Central memory CD8-positive, alpha-beta T cell (primary cell): ENCODE results near the gene BABAM2.

ENCODE experiments used
- ATAC-seq: fragments of 150-1000 bp; cut with Tn5 transposase; replicated peaks from 2 replicates; pipeline ENCODE4 v1.10.0; 2022; ENCODE audit warnings: mild to moderate bottlenecking, moderate FRiP score, moderate number of reproducible peaks; ENCODE audit not compliant: poor library complexity, severe bottlenecking; ENCODE audit errors: extremely low read depth
- DNase-seq, 2 donors: peaks; one replicate each; pipeline ENCODE4 v3.0.0; 2021; ENCODE audit warnings: low spot score in 2 of 2
- H3K27ac Mint-ChIP-seq: one replicate; pipeline ENCODE4 v1.8.0; 2022; ENCODE audit warnings: low read depth, mild to moderate bottlenecking, moderate library complexity, mixed read lengths
- H3K27me3 Mint-ChIP-seq: one replicate; pipeline ENCODE4 v1.8.0; 2022; ENCODE audit warnings: mixed read lengths
- H3K36me3 Mint-ChIP-seq: one replicate; pipeline ENCODE4 v1.8.0; 2022; ENCODE audit warnings: mild to moderate bottlenecking, moderate library complexity, mixed read lengths; ENCODE audit not compliant: insufficient read depth
- H3K4me1 Mint-ChIP-seq: one replicate; pipeline ENCODE4 v1.8.0; 2022; ENCODE audit warnings: mixed read lengths
- H3K4me3 Mint-ChIP-seq: one replicate; pipeline ENCODE4 v1.8.0; 2022; ENCODE audit warnings: mild to moderate bottlenecking, moderate library complexity, mixed read lengths
- H3K9me3 Mint-ChIP-seq: one replicate; pipeline ENCODE4 v1.8.0; 2022; ENCODE audit warnings: mixed read lengths

The BABAM2 gene

DNA sequence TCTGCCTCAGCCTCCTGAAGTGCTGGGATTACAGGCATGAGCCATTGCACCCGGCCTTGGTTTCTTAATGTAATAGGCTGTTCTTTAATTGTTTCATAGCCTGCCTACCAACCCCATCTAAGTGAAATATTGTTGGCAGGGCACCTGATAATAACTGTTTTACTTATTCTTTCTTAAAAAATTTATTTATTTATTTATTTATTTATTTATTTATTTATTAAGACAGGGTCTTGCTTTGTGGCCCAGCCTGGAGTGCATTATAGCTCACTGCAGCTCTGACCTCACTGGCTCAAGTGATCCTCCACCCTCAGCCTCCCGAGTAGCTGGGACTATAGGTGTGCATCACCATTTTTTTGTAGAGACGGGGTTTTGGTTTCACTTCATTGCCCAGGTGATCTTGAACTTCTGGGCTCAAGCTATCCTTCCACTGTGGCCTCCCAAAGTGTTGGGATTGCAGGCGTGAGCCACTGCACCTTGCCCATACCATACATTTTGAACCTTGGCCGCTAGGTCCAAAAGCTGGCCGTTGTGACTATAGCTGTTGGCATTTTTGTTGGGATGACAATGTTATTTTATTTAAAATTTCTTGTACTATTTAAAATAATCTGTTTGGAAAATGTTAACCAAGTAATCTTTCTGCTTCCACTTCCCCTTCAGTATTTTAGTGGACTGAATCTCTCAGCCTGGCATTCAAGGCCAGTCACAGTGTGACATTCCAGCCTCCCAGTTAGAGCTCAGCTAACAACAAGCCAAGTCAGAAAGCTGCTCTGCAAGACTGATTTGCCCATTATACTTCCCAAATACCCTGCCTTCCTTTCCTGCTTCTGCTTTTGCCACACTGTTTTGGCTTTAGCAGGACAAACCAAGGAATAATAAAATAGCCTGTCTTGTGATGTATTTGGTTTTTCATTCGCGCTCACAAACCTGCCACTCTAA lies 52.4 kb downstream of the BABAM2 start:
- Mint-ChIP-seq H3K9me3 (no peaks in the 10 kb centered on the region), H3K27me3 (no peaks in the 10 kb centered on the region), H3K36me3 (peaks cover 2% of the 10 kb centered on the region), H3K4me1 (peaks cover 6% of the 10 kb centered on the region), H3K27ac (no peak overlapping the region), H3K4me3 (no peak overlapping the region)
- DNase-seq (no peak), ATAC-seq (no peak)

DNA sequence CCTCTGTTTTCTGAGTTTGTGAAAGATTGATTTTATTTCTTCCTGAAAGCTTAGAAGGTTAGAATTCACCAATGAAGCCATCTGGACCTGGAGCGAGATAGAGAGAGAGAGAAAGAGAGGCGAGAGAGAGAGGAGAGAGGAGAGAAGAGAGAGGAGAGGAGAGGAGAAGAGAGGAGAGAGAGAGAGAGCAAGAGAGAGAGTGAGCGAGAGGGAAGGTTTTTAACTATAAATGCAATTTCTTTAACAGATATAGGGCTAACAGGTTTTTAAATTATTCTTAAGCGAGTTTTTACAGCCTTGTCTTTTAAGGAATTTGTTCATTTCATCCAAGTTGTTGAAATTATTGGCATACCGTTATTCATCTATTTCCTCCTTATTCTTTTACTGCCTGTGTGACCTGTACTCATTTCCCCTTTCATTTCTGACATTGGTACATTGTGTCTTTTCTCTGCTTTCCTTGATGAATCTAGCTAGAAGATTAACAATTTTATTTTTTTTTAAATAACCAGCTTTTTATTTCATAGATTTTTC lies 56.1 kb downstream of the BABAM2 start:
- peaks cover 21% of the 10 kb centered on the region for H3K4me1 Mint-ChIP-seq
- H3K27ac Mint-ChIP-seq, result peak overlapping the region; percentile 84
- no peaks in the 10 kb centered on the region for H3K9me3 Mint-ChIP-seq
- no peak overlapping the region for H3K4me3 Mint-ChIP-seq
- H3K27me3 Mint-ChIP-seq, result no peaks in the 10 kb centered on the region
- peaks cover 4% of the 10 kb centered on the region for H3K36me3 Mint-ChIP-seq
- DNase-seq (no peak), ATAC-seq (no peak)

DNA sequence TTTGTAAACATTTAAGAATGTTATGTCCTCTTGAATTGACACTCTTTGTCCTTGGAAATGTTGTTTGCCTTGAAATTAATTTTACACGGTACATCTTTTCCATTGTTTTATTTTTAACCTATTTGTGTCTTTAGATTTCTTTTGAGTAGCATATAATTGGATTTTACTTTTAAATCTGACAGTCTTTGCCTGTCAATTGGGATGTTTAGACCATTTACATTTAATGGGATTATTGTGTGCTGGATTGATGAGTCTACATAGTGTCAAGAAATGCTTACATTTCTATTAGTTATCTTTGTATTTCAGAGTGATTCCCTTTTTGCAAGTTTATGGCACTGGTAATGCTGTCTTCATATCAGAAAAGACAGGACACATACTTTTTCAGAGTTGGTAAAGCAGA lies 61.5 kb downstream of the BABAM2 start:
- DNase-seq (no peak), ATAC-seq (no peak)
- Mint-ChIP-seq H3K27ac (no peak overlapping the region), H3K4me3 (no peak overlapping the region), H3K9me3 (no peaks in the 10 kb centered on the region), H3K27me3 (no peaks in the 10 kb centered on the region), H3K36me3 (peaks cover 1% of the 10 kb centered on the region), H3K4me1 (peaks cover 56% of the 10 kb centered on the region)

DNA sequence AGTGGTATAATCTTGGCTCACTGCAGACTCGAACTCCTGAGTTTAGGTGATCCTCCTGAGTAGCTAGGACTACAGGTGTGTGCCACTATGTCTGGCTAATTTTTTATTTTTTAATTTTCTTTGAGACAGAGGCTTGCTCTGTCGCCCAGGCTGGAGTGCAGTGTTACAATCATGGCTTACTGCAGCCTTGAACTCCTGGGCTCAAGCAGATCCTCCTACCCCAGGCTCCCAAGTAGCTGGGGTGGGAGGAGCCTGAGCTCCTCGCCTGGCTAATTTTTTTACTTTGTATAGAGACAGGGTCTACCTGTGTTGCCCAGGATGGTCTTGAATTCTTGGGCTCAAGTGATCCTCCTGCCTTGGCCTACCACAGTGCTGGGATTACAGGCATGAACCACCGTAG lies 62.5 kb downstream of the BABAM2 start:
- peaks cover 1% of the 10 kb centered on the region for H3K36me3 Mint-ChIP-seq
- ATAC-seq (no peak), DNase-seq (no peak)
- H3K4me1 Mint-ChIP-seq, result peaks cover 64% of the 10 kb centered on the region
- no peaks in the 10 kb centered on the region for H3K27me3 Mint-ChIP-seq
- H3K9me3 Mint-ChIP-seq, result no peaks in the 10 kb centered on the region
- H3K27ac Mint-ChIP-seq, result no peak overlapping the region
- no peak overlapping the region for H3K4me3 Mint-ChIP-seq

DNA sequence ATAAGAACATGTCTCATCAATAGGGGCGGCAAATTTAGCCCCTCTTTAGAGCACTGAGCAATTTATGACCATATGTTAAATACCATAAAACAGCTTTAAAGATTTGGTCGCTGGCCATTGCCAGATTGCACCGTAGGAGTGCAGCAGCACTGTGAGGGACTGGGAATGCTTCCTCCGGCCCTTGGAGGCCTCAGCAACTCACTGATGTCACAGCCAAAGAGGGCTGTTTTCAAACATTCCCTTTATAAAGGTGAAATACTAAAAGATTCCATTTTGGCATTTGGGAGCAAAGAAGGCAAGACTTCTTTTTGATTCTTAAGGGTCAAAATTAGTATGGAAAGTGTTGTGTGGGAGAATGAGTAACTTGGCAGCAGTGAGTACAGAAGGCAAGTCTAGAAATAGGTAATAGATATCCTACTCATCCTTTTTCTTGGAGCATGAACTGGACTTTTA lies 63.7 kb downstream of the BABAM2 start:
- DNase-seq, result no peak
- peak overlapping the region; percentile 49 for H3K27ac Mint-ChIP-seq

DNA sequence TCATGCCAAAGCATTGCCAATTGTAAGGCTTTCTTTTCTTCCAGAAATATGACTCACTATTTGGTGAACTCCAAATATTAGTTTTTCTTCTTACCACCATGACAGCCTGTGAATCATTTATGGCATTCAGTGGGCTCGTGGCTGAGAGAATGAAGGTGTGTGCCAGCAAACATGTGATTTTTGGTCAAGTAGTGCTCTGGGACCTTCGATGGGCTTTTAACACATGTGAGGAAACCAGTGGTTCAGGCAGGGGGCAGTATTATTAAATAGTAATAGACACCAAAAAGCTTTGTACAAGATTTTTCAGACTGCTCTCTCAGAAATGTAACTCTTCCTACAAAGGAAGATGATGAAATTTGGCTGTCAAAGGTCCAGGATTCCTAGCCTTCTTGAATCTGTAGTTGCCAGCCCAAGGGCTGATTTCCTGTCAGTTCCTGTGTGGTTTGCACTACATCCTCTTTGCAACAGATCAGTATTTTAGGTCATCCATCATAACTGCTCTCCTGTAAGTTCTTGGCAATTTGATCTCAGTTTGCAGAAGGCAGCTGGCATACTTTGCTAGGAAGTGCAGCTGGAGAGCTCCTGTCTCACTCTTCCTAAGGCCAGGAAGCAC lies 64.3 kb downstream of the BABAM2 start:
- Mint-ChIP-seq H3K27ac (peak overlapping the region; percentile 49), H3K27me3 (no peaks in the 10 kb centered on the region), H3K36me3 (no peaks in the 10 kb centered on the region), H3K4me1 (peaks cover 75% of the 10 kb centered on the region), H3K4me3 (peak overlapping the region; percentile 29), H3K9me3 (no peaks in the 10 kb centered on the region)
- ATAC-seq (peak; percentile 71), DNase-seq (no peak)

More for the DNA sequence above, 63.7 kb downstream of the BABAM2 start:
- Mint-ChIP-seq H3K27me3 (no peaks in the 10 kb centered on the region), H3K4me3 (no peak overlapping the region), H3K9me3 (no peaks in the 10 kb centered on the region), H3K4me1 (peaks cover 69% of the 10 kb centered on the region), H3K36me3 (peaks cover 1% of the 10 kb centered on the region)
- ATAC-seq, result no peak

DNA sequence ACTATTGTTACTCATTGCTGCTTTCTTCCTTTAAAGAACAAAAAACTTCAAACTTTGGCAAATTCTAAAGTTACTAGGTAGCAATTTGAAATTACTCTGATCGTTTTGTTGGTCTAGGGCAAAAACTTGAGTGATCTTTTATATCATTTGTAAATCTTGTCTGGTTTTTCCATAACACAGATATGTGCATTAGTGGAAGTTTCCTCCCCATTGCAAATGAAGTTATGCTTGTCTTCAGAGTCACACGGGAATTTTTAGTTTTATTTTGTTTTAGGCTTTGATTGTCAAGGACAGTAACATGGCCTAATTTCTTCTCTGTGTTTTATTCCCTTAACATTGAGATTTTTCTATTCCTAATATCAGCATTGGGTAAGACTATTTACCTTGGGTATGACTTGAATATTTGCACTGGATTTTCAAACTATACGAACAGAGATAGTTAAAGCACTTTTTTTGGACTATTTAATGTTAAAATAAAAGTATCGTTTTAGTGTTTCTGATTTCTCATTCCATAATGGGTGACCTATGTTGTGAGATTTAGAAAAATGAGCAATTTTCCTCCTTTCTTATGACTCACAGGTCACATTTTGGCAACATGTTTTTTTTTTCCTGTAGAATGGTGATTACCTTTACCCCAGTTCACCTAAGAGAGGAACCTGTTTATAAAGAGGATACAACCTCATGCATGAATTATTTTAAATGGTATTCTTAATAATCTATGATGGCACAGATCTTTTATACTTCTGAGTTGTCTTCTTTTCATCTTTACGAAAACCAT lies 65.0 kb downstream of the BABAM2 start:
- H3K9me3 Mint-ChIP-seq, result no peaks in the 10 kb centered on the region
- H3K4me3 Mint-ChIP-seq, result peak overlapping the region; percentile 29
- no peaks in the 10 kb centered on the region for H3K36me3 Mint-ChIP-seq
- H3K27me3 Mint-ChIP-seq, result no peaks in the 10 kb centered on the region
- ATAC-seq (no peak), DNase-seq (no peak)
- H3K27ac Mint-ChIP-seq, result peak overlapping the region; percentile 49
- peaks cover 80% of the 10 kb centered on the region for H3K4me1 Mint-ChIP-seq

DNA sequence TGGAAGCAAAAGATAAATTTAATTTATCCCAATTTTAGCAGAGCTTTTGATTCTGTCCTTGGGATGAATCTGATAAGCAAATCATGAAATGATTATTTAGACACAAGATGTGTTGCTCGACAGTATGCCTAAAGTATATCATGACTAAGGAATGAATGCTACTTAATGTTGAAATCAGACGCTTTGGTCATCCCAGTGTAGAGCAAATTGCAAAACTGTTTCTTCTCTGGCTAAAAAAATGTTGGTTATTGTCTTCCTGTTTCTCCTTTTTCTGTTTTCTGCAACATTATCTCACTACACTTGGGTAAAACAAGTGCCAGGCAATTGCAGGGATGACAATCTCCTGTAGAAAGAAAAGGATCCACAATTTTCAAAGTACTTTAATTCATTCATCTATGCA lies 66.4 kb downstream of the BABAM2 start:
- H3K27ac Mint-ChIP-seq, result no peak overlapping the region
- no peaks in the 10 kb centered on the region for H3K36me3 Mint-ChIP-seq
- no peak for DNase-seq
- peaks cover 80% of the 10 kb centered on the region for H3K4me1 Mint-ChIP-seq
- H3K27me3 Mint-ChIP-seq, result no peaks in the 10 kb centered on the region
- no peaks in the 10 kb centered on the region for H3K9me3 Mint-ChIP-seq
- ATAC-seq, result no peak
- H3K4me3 Mint-ChIP-seq, result no peak overlapping the region

DNA sequence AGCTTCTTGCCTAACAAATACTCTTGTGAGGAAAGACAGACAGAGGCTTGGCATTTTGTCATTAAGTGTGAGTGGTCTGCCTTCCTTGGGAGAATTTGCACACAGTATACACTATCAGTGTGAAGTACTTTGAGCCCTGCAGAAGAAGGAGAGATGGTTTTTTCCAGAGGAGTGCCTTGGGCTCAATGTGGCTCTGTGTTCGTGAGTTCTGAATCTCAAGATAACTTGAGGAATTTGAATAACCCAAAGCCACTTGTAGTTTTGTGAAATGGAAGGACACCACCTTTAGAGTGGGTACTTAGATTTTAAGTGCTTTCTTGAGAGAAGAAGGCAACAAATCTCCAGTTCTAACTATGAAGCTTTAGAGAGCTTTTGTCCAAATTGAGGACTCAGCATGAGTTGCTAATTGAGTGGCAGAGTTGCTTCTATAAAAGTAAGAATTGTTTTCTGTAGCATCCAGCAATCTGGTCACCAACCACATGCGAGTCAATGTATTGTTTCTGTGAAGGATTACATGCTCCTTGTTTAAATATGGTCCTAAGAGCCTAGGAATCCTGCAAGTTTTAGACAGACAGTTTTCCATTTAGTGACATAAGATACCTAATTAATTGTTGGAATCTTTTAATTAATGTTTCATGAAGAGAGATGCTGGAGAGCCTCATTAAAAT lies 68.3 kb downstream of the BABAM2 start:
- DNase-seq, result no peak
- Mint-ChIP-seq H3K27ac (no peak overlapping the region), H3K4me1 (peaks cover 68% of the 10 kb centered on the region), H3K9me3 (no peaks in the 10 kb centered on the region), H3K36me3 (no peaks in the 10 kb centered on the region), H3K27me3 (no peaks in the 10 kb centered on the region), H3K4me3 (no peak overlapping the region)
- no peak for ATAC-seq

DNA sequence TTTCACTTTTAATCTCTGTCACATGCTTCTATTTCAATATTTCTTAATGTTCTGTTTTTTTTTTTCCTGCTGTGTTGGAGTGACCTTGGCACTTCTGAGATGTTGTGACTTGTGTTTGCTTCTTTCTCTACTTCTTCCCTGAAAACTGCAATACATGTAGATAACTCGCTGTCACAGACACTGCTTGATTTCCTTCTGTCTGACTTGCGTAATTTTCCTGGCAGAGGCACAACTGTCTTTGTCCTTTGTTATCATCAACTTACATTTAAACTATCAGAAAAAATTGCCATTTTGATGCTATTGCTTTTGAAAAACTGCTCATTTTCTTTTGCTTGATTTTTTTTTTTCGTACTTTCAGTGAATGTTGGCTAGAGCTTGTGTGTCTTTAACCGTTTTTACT lies 69.0 kb downstream of the BABAM2 start:
- ATAC-seq (no peak), DNase-seq (no peak)
- Mint-ChIP-seq H3K4me1 (peaks cover 62% of the 10 kb centered on the region), H3K9me3 (no peaks in the 10 kb centered on the region), H3K4me3 (no peak overlapping the region), H3K36me3 (no peaks in the 10 kb centered on the region), H3K27ac (peak overlapping the region; percentile 22), H3K27me3 (no peaks in the 10 kb centered on the region)

DNA sequence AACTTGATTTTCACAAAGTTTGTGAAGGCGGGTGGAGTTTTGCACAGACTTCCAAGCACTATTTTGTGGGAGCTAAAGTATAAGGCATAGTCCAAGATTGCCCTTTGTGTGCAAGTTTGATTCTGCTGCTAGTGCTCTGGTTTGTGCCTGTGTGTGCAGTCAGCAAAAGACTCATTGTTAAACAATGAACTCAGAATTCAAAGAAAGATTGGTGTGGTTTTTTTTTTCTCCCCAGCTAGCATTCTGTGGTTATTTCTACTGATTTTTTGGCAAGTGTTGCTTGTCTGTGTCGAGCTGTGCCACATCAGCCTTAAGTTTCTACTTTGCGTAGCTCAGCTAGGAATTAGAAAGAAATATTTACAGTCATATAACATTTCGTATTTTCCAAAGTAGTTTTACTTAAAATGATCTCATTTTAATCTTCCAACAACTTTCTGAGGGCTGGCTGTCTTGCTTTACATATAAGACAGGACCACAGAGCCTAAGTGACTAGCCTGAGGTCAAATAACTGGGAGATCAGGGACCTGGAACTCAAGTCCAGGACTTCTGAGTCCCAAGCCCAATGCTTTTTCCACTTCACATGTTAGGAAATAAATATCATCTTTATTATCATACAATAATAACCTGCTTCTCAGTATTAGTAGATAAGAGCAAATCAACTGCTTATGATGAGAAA lies 69.8 kb downstream of the BABAM2 start:
- Mint-ChIP-seq H3K9me3 (no peaks in the 10 kb centered on the region), H3K4me1 (peaks cover 54% of the 10 kb centered on the region), H3K27ac (peak overlapping the region; percentile 22), H3K27me3 (no peaks in the 10 kb centered on the region), H3K36me3 (no peaks in the 10 kb centered on the region), H3K4me3 (no peak overlapping the region)
- ATAC-seq (peak; percentile 91), DNase-seq (no peak)
